ENCODE results near the gene ACE. TPM values are rescaled to one million over a fixed set of nuclear protein-coding genes. Genes with fewer than 3 reads are reported as not detected.

The ACE gene
- total RNA-seq, 1 donor from 2014 or later = 44.8 TPM

DNA sequence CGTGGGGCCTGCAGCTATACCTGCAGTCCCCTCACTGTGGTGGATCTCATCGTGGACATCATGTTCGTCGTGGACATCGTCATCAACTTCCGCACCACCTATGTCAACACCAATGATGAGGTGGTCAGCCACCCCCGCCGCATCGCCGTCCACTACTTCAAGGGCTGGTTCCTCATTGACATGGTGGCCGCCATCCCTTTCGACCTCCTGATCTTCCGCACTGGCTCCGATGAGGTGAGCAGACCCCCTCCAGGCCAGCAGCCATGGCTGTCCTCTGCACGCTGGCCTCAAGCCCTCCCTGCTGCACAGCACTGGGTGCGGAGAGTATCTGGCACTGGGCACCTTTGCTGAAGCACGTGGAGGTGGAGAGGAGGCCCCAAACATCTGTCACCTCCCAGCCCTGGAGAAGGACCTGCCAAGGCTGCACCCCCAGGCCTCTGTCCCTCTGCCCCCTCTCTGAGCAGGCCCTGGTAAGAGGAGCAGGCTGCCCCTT lies 57.3 kb downstream of the ACE start:
- peaks cover 4% of the 10 kb centered on the region for H3K36me3 Mint-ChIP-seq (ENCODE audit: low read depth, unreplicated experiment)
- TF ChIP-seq CTCF (IDR thresholded peaks at IDR 0.05; ENCODE audit: unreplicated experiment) = no peak
- H3K27me3 Mint-ChIP-seq (ENCODE audit: unreplicated experiment) = peaks cover 21% of the 10 kb centered on the region
- no peak overlapping the region for H3K4me3 Mint-ChIP-seq (ENCODE audit: unreplicated experiment)
- H3K27ac Mint-ChIP-seq (ENCODE audit: unreplicated experiment) = no peak overlapping the region
- H3K4me1 Mint-ChIP-seq (ENCODE audit: unreplicated experiment) = no peaks in the 10 kb centered on the region
- no peaks in the 10 kb centered on the region for H3K9me3 Mint-ChIP-seq (ENCODE audit: unreplicated experiment)
- no peak for DNase-seq (ENCODE audit: low spot score)

GRCh38 chr17:63534816-63535455 lies 58.1 kb downstream of the ACE start:
- Mint-ChIP-seq H3K27me3 (ENCODE audit: unreplicated experiment) (peaks cover 21% of the 10 kb centered on the region), H3K4me1 (ENCODE audit: unreplicated experiment) (peaks cover 3% of the 10 kb centered on the region), H3K4me3 (ENCODE audit: unreplicated experiment) (no peak overlapping the region), H3K36me3 (ENCODE audit: low read depth, unreplicated experiment) (peaks cover 11% of the 10 kb centered on the region), H3K27ac (ENCODE audit: unreplicated experiment) (peak overlapping the region; percentile 32), H3K9me3 (ENCODE audit: unreplicated experiment) (no peaks in the 10 kb centered on the region)
- no peak for TF ChIP-seq CTCF (IDR thresholded peaks at IDR 0.05; ENCODE audit: unreplicated experiment)
- DNase-seq (ENCODE audit: low spot score) = no peak

DNA sequence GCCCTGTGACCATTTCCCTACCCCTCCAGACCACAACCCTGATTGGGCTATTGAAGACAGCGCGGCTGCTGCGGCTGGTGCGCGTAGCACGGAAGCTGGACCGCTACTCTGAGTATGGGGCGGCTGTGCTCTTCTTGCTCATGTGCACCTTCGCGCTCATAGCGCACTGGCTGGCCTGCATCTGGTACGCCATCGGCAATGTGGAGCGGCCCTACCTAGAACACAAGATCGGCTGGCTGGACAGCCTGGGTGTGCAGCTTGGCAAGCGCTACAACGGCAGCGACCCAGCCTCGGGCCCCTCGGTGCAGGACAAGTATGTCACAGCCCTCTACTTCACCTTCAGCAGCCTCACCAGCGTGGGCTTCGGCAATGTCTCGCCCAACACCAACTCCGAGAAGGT lies 58.8 kb downstream of the ACE start:
- no peak for DNase-seq (ENCODE audit: low spot score)
- no peak for TF ChIP-seq CTCF (IDR thresholded peaks at IDR 0.05; ENCODE audit: unreplicated experiment)
- H3K27ac Mint-ChIP-seq (ENCODE audit: unreplicated experiment) = no peak overlapping the region
- peak overlapping the region; percentile 5 for H3K4me3 Mint-ChIP-seq (ENCODE audit: unreplicated experiment)
- H3K4me1 Mint-ChIP-seq (ENCODE audit: unreplicated experiment) = peaks cover 3% of the 10 kb centered on the region
- H3K27me3 Mint-ChIP-seq (ENCODE audit: unreplicated experiment) = peaks cover 20% of the 10 kb centered on the region
- peaks cover 11% of the 10 kb centered on the region for H3K36me3 Mint-ChIP-seq (ENCODE audit: low read depth, unreplicated experiment)
- H3K9me3 Mint-ChIP-seq (ENCODE audit: unreplicated experiment) = no peaks in the 10 kb centered on the region

GRCh38 chr17:63537001-63537400 lies 60.1 kb downstream of the ACE start:
- Mint-ChIP-seq H3K27me3 (ENCODE audit: unreplicated experiment) (peaks cover 17% of the 10 kb centered on the region), H3K36me3 (ENCODE audit: low read depth, unreplicated experiment) (peaks cover 11% of the 10 kb centered on the region), H3K9me3 (ENCODE audit: unreplicated experiment) (no peaks in the 10 kb centered on the region), H3K4me1 (ENCODE audit: unreplicated experiment) (peaks cover 3% of the 10 kb centered on the region), H3K27ac (ENCODE audit: unreplicated experiment) (no peak overlapping the region), H3K4me3 (ENCODE audit: unreplicated experiment) (peak overlapping the region; percentile 47)
- no peak for TF ChIP-seq CTCF (IDR thresholded peaks at IDR 0.05; ENCODE audit: unreplicated experiment)
- DNase-seq (ENCODE audit: low spot score) = no peak

GRCh38 chr17:63537991-63538692 lies 61.3 kb downstream of the ACE start:
- Mint-ChIP-seq H3K4me3 (ENCODE audit: unreplicated experiment) (no peak overlapping the region), H3K9me3 (ENCODE audit: unreplicated experiment) (no peaks in the 10 kb centered on the region), H3K27me3 (ENCODE audit: unreplicated experiment) (peaks cover 18% of the 10 kb centered on the region)

More at GRCh38 chr17:63537991-63538692, 61.3 kb downstream of the ACE start:
- H3K36me3 Mint-ChIP-seq (ENCODE audit: low read depth, unreplicated experiment) = peaks cover 14% of the 10 kb centered on the region
- no peak for TF ChIP-seq CTCF (IDR thresholded peaks at IDR 0.05; ENCODE audit: unreplicated experiment)
- peaks cover 3% of the 10 kb centered on the region for H3K4me1 Mint-ChIP-seq (ENCODE audit: unreplicated experiment)
- DNase-seq (ENCODE audit: low spot score) = no peak
- peak overlapping the region; percentile 24 for H3K27ac Mint-ChIP-seq (ENCODE audit: unreplicated experiment)

Measured in endothelial cell (in vitro differentiated cells).